ENCODE measurements around the gene CNN1. TPM values are rescaled to one million over a fixed set of nuclear protein-coding genes. Genes with fewer than 3 reads are reported as not detected.
A peak's percentile ranks its signal among the peaks of the same experiment; 100 is the strongest.

CNN1 gene
- total and polyA plus RNA-seq, 7 donors: 4.9 to 3,058 (median 1,586) TPM

GRCh38 chr19:11577451-11578257, 39.0 kb downstream of the CNN1 start, which contains the start of gene ACP5:
TSS of gene ACP5 (minus strand) at chr19:11577645. CDS start at chr19:11577317, 328 bp downstream.
- DNase-seq: no peak
- intact Hi-C loops (cut with DNase I): no loop called here
- H3K27me3 ChIP-seq: peaks cover 6 to 23% (median 15%) of the 10 kb centered on the region in 3 donors
- 61 to 68% methylated on average over 18 of the region's 18 CpGs for WGBS, 2 donors
- H3K4me3 ChIP-seq: peak within 1 kb of the TSS; percentile 8 to 46 (median 32)
- H3K27ac ChIP-seq: peak within 1 kb of the TSS in 3 of 4 donors; percentile 35 to 59 (median 50)
- H3K9me3 ChIP-seq: no peaks in the 10 kb centered on the region
- TF ChIP-seq POLR2AphosphoS5 (IDR thresholded peaks at IDR 0.05) (no peak), EP300 (IDR thresholded peaks at IDR 0.05) (no peak), CTCF (IDR thresholded peaks at IDR 0.05) (no peak), POLR2A (IDR thresholded peaks at IDR 0.05) (no peak)
- peaks cover 0 to 13% (median 9%) of the 10 kb centered on the region in 4 donors for H3K4me1 ChIP-seq
- no peaks in the 10 kb centered on the region for H3K36me3 ChIP-seq

- H3K27ac ChIP-seq: peak overlapping the region in 3 of 4 donors; percentile 35 to 59 (median 50)
Measured at GRCh38 chr19:11578258-11579142, 39.8 kb downstream of the CNN1 start.

GRCh38 chr19:11580116-11580515, 41.5 kb downstream of the CNN1 start:
- no peak for DNase-seq
- Histone ChIP-seq H3K27me3 (peaks cover 6 to 23% (median 15%) of the 10 kb centered on the region in 3 donors), H3K4me3 (no peak overlapping the region), H3K9me3 (no peaks in the 10 kb centered on the region), H3K36me3 (no peaks in the 10 kb centered on the region), H3K27ac (no peak overlapping the region), H3K4me1 (peaks cover 0 to 13% (median 9%) of the 10 kb centered on the region in 4 donors)
- WGBS, 2 donors: 63 to 77% methylated on average over 4 of the region's 4 CpGs
- intact Hi-C loops (cut with DNase I): no loop called here
- TF ChIP-seq CTCF (IDR thresholded peaks at IDR 0.05) (no peak), POLR2A (IDR thresholded peaks at IDR 0.05) (no peak), EP300 (IDR thresholded peaks at IDR 0.05) (no peak), POLR2AphosphoS5 (IDR thresholded peaks at IDR 0.05) (no peak)

More at GRCh38 chr19:11578258-11579142, 39.8 kb downstream of the CNN1 start:
- no peaks in the 10 kb centered on the region for H3K36me3 ChIP-seq
- intact Hi-C loops (cut with DNase I): no loop called here
- peaks cover 6 to 23% (median 15%) of the 10 kb centered on the region in 3 donors for H3K27me3 ChIP-seq
- DNase-seq: peak; percentile 80
- peak overlapping the region; percentile 8 to 46 (median 32) for H3K4me3 ChIP-seq
- no peaks in the 10 kb centered on the region for H3K9me3 ChIP-seq
- H3K4me1 ChIP-seq: peaks cover 0 to 13% (median 9%) of the 10 kb centered on the region in 4 donors
- WGBS, 2 donors: 6 to 7% methylated on average over 62 of the region's 62 CpGs
- TF ChIP-seq CTCF (IDR thresholded peaks at IDR 0.05) (no peak), EP300 (IDR thresholded peaks at IDR 0.05) (no peak), POLR2AphosphoS5 (IDR thresholded peaks at IDR 0.05) (no peak), POLR2A (IDR thresholded peaks at IDR 0.05) (no peak)

- Histone ChIP-seq H3K27ac (peak overlapping the region in 1 of 4 donors; percentile 43), H3K27me3 (peaks cover 6 to 23% (median 15%) of the 10 kb centered on the region in 3 donors), H3K4me1 (peaks cover 0 to 13% (median 9%) of the 10 kb centered on the region in 4 donors), H3K36me3 (no peaks in the 10 kb centered on the region), H3K9me3 (no peaks in the 10 kb centered on the region), H3K4me3 (no peak overlapping the region)
- WGBS, 2 donors: 18 to 43% methylated on average over 3 of the region's 3 CpGs
- DNase-seq: no peak
- TF ChIP-seq POLR2A (IDR thresholded peaks at IDR 0.05) (no peak), CTCF (IDR thresholded peaks at IDR 0.05) (no peak), POLR2AphosphoS5 (IDR thresholded peaks at IDR 0.05) (no peak), EP300 (IDR thresholded peaks at IDR 0.05) (no peak)
- intact Hi-C loops (cut with DNase I): no loop called here
Measured at GRCh38 chr19:11581740-11582139, 43.1 kb downstream of the CNN1 start.

All from sigmoid colon (tissue), 7 donors.